SK-N-SH (cell line): ENCODE measurements around the gene RRAD. TPM values are rescaled to one million over a fixed set of nuclear protein-coding genes. Genes with fewer than 3 reads are reported as not detected.
A peak's percentile ranks its signal among the peaks of the same experiment; 100 is the strongest.

Experiments used
- CTCF ChIA-PET: fragments of 300-600, 350-600 bp; formaldehyde crosslinking; extraction: SDS; loops from one replicate; lab custom pipeline; 2021; lab: Yijun Ruan, JAX
- POLR2A ChIA-PET: fragments of 350-600 bp; sonication (Branson Sonifier 250); formaldehyde crosslinking; extraction: SDS; loops from one replicate; lab custom pipeline; 2020; ENCODE audit warnings: antibody characterized with exemption, inconsistent platforms; lab: Yijun Ruan, JAX
- DNase-seq: peaks from one replicate; pipeline ENCODE4 v3.0.0; 2012
- H2AFZ ChIP-seq: fragments of 200-600 bp; sonication (generic); 2 replicates; pipeline ENCODE4 v1.8.1; 2016; ENCODE audit warnings: antibody characterized with exemption, mild to moderate bottlenecking, low read depth
- H3F3A ChIP-seq: fragments of 200-600 bp; sonication (generic); replicated peaks from 2 replicates; pipeline ENCODE3; 2016; ENCODE audit warnings: antibody characterized with exemption, mild to moderate bottlenecking; ENCODE audit not compliant: insufficient read depth
- H3K27ac ChIP-seq, 2 experiments: fragments of 200-500 bp in 1 of 2; fragments of 200-600 bp in 1 of 2; sonication (Bioruptor generic) in 1 of 2; sonication (generic), shearing (Covaris generic) in 1 of 2; 2 replicates each; pipeline versions ENCODE4 v1.5.1 to v1.6.1; 2014 to 2016; ENCODE audit warnings: low read depth in 2 of 2, inconsistent platforms in 1 of 2, low read length in 1 of 2, mild to moderate bottlenecking in 1 of 2, mixed read lengths in 1 of 2
- H3K27me3 ChIP-seq: fragments of 200-600 bp; sonication (generic), shearing (Covaris generic); 2 replicates; pipeline ENCODE4 v1.6.1; 2016; ENCODE audit warnings: mixed run types; ENCODE audit not compliant: insufficient read depth
- H3K36me3 ChIP-seq, 2 experiments: fragments of 200-500 bp in 1 of 2; fragments of 200-600 bp in 1 of 2; sonication (Bioruptor generic) in 1 of 2; sonication (generic) in 1 of 2; replicated peaks in 1 of 2; 2 replicates each; pipeline versions ENCODE3 to v1.5.1; 2014 to 2016; ENCODE audit warnings: low read length in 1 of 2, mild to moderate bottlenecking in 1 of 2; ENCODE audit not compliant: insufficient read depth in 2 of 2, control insufficient read depth in 1 of 2
- H3K4me1 ChIP-seq, 2 experiments: fragments of 200-500 bp in 1 of 2; fragments of 200-600 bp in 1 of 2; sonication (Bioruptor generic) in 1 of 2; sonication (generic), shearing (Covaris generic) in 1 of 2; 2 replicates each; pipeline versions ENCODE4 v1.5.1 to v1.6.1; 2014 to 2016; ENCODE audit warnings: low read depth in 1 of 2, low read length in 1 of 2, mixed run types in 1 of 2; ENCODE audit not compliant: insufficient read depth in 2 of 2, control insufficient read depth in 1 of 2
- H3K4me2 ChIP-seq: fragments of 200-600 bp; sonication (generic), shearing (Covaris generic); 2 replicates; pipeline ENCODE4 v1.6.1; 2017; ENCODE audit warnings: mixed run types
- H3K4me3 ChIP-seq, 2 experiments: fragments of 200-500 bp in 1 of 2; fragments of 200-600 bp in 1 of 2; sonication (Bioruptor generic) in 1 of 2; sonication (generic), shearing (Covaris generic) in 1 of 2; 2 replicates each; pipeline versions ENCODE4 v1.5.1 to v1.8.1; 2014 to 2016; ENCODE audit warnings: low read depth in 2 of 2, inconsistent platforms in 1 of 2, low read length in 1 of 2, mild to moderate bottlenecking in 1 of 2, mixed read lengths in 1 of 2, moderate library complexity in 1 of 2
- H3K79me2 ChIP-seq: fragments of 200-600 bp; sonication (generic); 2 replicates; pipeline ENCODE4 v1.8.1; 2017; ENCODE audit warnings: mild to moderate bottlenecking; ENCODE audit not compliant: insufficient read depth
- H3K9ac ChIP-seq: fragments of 200-600 bp; sonication (generic); 2 replicates; pipeline ENCODE4 v1.6.1; 2017; ENCODE audit warnings: mixed run types
- H3K9me2 ChIP-seq: fragments of 200-600 bp; sonication (generic); 2 replicates; pipeline ENCODE4 v1.6.1; 2017; ENCODE audit warnings: mixed run types
- H3K9me3 ChIP-seq: fragments of 200-600 bp; sonication (generic); 2 replicates; pipeline ENCODE4 v1.6.1; 2017; ENCODE audit warnings: mixed run types, mild to moderate bottlenecking, moderate library complexity
- H4K20me1 ChIP-seq: fragments of 200-600 bp; sonication (generic); 2 replicates; pipeline ENCODE4 v1.6.1; 2017; ENCODE audit warnings: mild to moderate bottlenecking, mixed run types; ENCODE audit not compliant: insufficient read depth
- CHD2 ChIP-seq: fragments of 150-350 bp; IDR thresholded peaks from 2 replicates; pipeline ENCODE4 v1.6.1; 2018; ENCODE audit warnings: low read length; ENCODE audit not compliant: partially characterized antibody
- GABPA ChIP-seq: IDR thresholded peaks from 2 replicates; pipeline ENCODE4 v1.4.0; 2012; ENCODE audit warnings: low read depth, mild to moderate bottlenecking
- GATA2 ChIP-seq: sonication (generic); formaldehyde crosslinking; IDR thresholded peaks from 2 replicates; pipeline ENCODE4 v1.5.0; 2020; ENCODE audit warnings: mild to moderate bottlenecking, missing genetic modification reagents
- JUND ChIP-seq: IDR thresholded peaks from 2 replicates; pipeline ENCODE4 v1.4.0; 2012
- MXI1 ChIP-seq: IDR thresholded peaks from 2 replicates; pipeline ENCODE4 v1.6.1; 2012; ENCODE audit warnings: mild to moderate bottlenecking, low read depth, low read length, improper control_type of control experiment
- NFIC ChIP-seq: IDR thresholded peaks from 2 replicates; pipeline ENCODE4 v1.4.0; 2012; ENCODE audit warnings: borderline replicate concordance
- NRF1 ChIP-seq: IDR thresholded peaks from 2 replicates; pipeline ENCODE4 v1.6.1; 2012; ENCODE audit warnings: low read depth, mild to moderate bottlenecking, low read length
- RAD21 ChIP-seq: IDR thresholded peaks from 2 replicates; pipeline ENCODE4 v1.6.1; 2012; ENCODE audit warnings: mild to moderate bottlenecking, low read length
- RCOR1 ChIP-seq: fragments of 150-350 bp; IDR thresholded peaks from 2 replicates; pipeline ENCODE4 v1.6.1; 2017; ENCODE audit warnings: antibody characterized with exemption, low read length
- RFX5 ChIP-seq: IDR thresholded peaks from 2 replicates; pipeline ENCODE4 v1.6.1; 2012; ENCODE audit warnings: mild to moderate bottlenecking, improper control_type of control experiment, low read length
- SIN3A ChIP-seq: IDR thresholded peaks from 2 replicates; pipeline ENCODE4 v1.6.1; 2012; ENCODE audit warnings: low read depth, mild to moderate bottlenecking, low read length, moderate library complexity, borderline replicate concordance
- SMC3 ChIP-seq: IDR thresholded peaks from 2 replicates; pipeline ENCODE4 v1.6.1; 2012; ENCODE audit warnings: low read depth, low read length, improper control_type of control experiment
- TAF1 ChIP-seq: IDR thresholded peaks from 2 replicates; pipeline ENCODE4 v1.6.1; 2012; ENCODE audit warnings: low read depth, mild to moderate bottlenecking, low read length, moderate library complexity, borderline replicate concordance
- TCF12 ChIP-seq: IDR thresholded peaks from 2 replicates; pipeline ENCODE4 v1.4.0; 2012
- TEAD4 ChIP-seq: IDR thresholded peaks from 2 replicates; pipeline ENCODE4 v1.4.0; 2012; ENCODE audit warnings: mild to moderate bottlenecking, borderline replicate concordance; ENCODE audit not compliant: insufficient read depth
- USF2 ChIP-seq: fragments of 150-350 bp; IDR thresholded peaks from 2 replicates; pipeline ENCODE4 v1.6.1; 2017; ENCODE audit warnings: antibody characterized with exemption, low read length, low read depth, borderline replicate concordance
- YY1 ChIP-seq: IDR thresholded peaks from 2 replicates; pipeline ENCODE4 v1.4.0; 2012; ENCODE audit warnings: low read depth, mild to moderate bottlenecking
- ZBTB33 ChIP-seq: IDR thresholded peaks from 2 replicates; pipeline ENCODE4 v1.4.0; 2012; ENCODE audit warnings: low read depth, borderline replicate concordance
- WGBS: methylation state at CpG from one replicate; pipeline ENCODE4 v1.1.6; 2017; ENCODE audit warnings: low lambda C conversion rate; 5-methylcytosine and 5-hydroxymethylcytosine counted together
- polyA plus RNA-seq, 3 experiments: library from polyadenylated mRNA; depleted of rRNA; stranded (reverse); fragments of >200 nt; gene quantifications; 2 replicates each; pipeline ENCODE4 v1.2.3, GENCODE V29; 2012

RRAD gene
- polyA plus RNA-seq, 1 of the 3 experiments (the other 2 are of a cell fraction) = 9.3 TPM

GRCh38 chr16:66904846-66905632 is 20.3 kb downstream of the RRAD start:
- DNase-seq = peak; percentile 10
- Histone ChIP-seq H3K4me3 (no peak overlapping the region), H3K4me2 (no peak overlapping the region), H3K9ac (no peak overlapping the region), H2AFZ (no peak overlapping the region), H3F3A (no peaks in the 10 kb centered on the region), H3K36me3 (no peaks in the 10 kb centered on the region), H4K20me1 (no peaks in the 10 kb centered on the region), H3K9me3 (no peaks in the 10 kb centered on the region), H3K79me2 (no peaks in the 10 kb centered on the region), H3K27me3 (no peaks in the 10 kb centered on the region), H3K27ac (no peak overlapping the region), H3K4me1 (peaks cover 9 to 11% of the 10 kb centered on the region in 2 experiments)
- WGBS = 68% methylated on average over 10 of the region's 16 CpGs
- ChIA-PET CTCF (interaction anchor here (0.7 to 4.9 kb wide), 6 partner anchors 9 to 250 kb away, joined by 3 to 41 read pairs (median 3); partner anchors contain the start of genes CES3 and CIAO2B), POLR2A (no interaction called here)
- no peak for TF ChIP-seq NFIC
- TF ChIP-seq RCOR1 = no peak
- TF ChIP-seq RFX5 = no peak
- no peak for TF ChIP-seq CHD2
- no peak for TF ChIP-seq TAF1
- no peak for TF ChIP-seq SMC3
- no peak for TF ChIP-seq GABPA
- no peak for TF ChIP-seq ZBTB33
- no peak for TF ChIP-seq MXI1
- no peak for TF ChIP-seq RAD21
- no peak for TF ChIP-seq GATA2 (CRISPR knock-in tag)
- TF ChIP-seq JUND = no peak
- TF ChIP-seq TEAD4 = no peak
- TF ChIP-seq NRF1 = no peak
- TF ChIP-seq YY1 = no peak
- no peak for TF ChIP-seq SIN3A
- no peak for TF ChIP-seq USF2
- no peak for TF ChIP-seq TCF12
- TF ChIP-seq, all 33 proteins: peak for 0
- H3K9me2 ChIP-seq = no peaks in the 10 kb centered on the region
